Measurements from ENCODE around the gene ZNF516.

GRCh38 chr18:76414936-76415621 lies 80.0 kb downstream of the ZNF516 start:
- TF ChIP-seq CTCF (IDR thresholded peaks at IDR 0.05) (no peak), POLR2A (IDR thresholded peaks at IDR 0.05) (no peak)
